IPS-NIHi7 (cell line): ENCODE results near the gene CAST.

Experiments
- DNase-seq: peaks from one replicate; pipeline ENCODE4 v3.0.0; 2012; ENCODE audit warnings: mixed read lengths; ENCODE audit errors: extremely low spot score

CAST gene

DNA sequence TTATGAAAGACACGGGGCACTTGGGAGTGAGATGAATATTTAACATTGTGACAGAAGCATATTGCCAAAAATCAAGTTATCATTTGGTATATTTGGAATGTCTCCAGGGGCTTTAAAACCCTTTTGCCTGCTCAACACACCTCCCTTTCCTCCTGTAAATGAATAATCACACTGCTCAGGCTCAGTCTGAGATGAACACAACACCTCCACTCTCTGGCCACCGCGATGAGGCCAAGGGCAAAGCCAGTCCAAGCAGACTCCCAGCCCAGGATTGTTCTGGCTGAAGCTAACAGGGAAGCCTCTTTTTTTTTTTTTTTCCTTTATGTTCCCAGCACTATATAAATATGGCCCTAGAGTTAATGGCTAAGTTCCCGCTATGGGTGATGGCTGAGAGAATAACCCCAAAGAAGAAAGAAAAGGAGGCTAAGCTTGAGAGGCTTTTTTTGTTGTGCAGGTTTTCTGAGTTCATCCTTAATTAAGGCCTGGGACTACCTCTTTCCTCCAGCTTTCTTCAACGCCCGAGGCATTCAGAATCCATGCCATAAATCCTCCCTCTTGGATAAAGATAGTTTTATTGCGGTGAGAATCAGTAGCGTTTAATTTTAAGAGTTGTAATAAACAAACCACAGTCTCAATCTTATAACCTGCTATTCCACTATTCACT, 156.1 kb downstream of the CAST start:
- no peak for DNase-seq

DNA sequence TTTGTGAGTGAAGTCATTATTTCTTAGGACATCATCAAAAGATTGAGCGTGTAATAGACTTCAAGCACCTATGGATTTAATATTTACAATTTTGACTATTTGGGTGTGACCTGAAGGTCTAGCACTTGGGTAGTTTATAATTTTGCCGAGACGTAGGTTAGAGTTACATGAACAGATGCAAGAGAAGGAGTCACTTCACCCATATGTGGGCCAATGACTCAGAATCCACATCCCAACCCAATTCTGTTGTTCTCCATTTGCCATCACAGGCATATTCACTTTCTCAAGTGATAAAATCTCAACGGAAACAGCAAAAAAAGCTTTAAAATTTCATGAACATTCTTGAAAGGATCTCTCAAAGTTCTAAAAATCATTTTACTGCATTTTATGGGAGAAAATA, 157.6 kb downstream of the CAST start:
- DNase-seq: no peak

DNA sequence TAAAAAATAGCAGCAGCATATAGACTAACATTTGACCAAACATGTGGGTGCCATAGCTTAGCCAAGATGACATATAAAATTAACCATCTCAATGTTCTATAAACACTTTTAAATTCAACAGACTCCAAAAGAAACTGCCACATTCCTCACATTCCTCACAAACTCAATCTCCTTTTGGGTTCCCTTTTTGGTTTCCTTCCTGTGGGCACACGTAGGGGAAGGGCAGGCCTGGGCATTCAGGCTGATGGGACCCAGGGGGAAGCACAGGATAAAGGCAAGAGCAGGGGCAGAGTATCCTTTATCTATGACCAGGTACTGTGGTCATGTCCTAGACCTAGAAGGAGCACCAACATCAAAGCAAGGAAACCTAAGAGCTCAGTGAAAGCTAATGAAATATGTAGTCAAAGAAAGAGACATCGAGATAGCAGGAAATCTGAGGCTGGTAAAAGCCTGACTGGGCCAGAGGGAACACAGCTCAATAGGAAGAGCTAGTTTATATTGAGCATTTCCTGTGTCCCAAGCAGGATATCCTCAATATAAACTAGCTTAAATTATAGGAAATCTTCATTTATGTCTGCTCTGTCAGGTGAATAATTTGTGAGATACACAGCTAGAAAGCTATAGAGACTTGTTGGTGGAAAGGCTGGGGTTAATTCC, 159.2 kb downstream of the CAST start:
- no peak for DNase-seq

DNA sequence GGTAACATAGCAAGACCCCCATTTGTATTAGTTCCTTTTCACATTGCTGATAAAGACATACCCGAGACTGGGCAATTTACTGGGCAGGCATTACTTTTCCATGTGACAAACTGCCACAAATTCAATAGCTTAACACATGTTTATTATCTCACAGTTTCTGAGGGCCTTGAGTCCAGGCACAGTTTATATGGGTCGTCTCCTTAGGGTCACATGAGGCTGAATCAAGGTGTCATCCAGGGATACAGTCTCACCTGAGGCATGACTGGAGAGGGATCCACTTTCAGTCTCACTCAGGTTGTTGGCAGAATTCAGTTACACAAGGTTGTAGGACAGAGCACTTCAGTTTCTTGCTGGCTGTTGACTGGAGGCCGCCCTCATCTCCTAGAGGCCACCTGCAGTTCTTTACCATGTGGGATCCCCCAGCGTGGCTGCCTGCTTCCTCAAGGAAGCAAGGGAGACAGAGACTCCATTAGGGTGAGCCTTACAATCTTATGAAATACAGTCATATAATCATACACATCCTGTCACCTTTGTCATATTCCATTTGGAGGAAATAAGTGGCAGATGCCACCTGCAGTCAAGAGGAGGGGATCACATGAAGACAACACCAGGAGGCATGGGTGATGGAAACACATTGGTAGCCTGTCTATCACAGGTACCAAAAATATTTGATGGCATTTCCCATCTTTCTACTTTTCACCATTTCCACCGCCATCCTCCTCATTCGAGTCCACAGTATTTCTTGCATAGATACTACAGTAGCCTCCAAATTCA, 160.7 kb downstream of the CAST start:
- no peak for DNase-seq

DNA sequence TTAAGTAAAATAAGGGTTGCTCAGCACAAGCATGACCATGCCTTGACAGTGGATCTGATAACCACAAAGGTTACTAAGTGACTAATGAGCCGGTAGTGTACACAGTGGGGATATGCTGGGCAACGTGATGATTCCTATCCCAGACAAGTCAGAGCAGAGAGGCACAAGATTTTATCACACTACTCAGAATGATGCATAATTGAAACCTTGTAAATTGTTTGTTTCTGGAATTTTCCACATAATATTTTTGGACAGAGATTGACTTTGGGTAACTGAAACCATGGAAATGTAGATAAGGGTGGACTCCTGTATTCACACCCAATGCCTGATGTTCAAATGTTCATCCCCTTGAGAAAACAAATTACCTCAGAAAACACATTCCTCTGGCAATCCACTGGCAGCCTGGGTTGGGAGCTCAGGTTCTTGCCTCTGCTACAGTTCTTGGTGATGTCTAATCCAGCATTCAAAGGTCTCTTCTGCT, 161.8 kb downstream of the CAST start:
- DNase-seq: no peak
